ENCODE data around the gene EIF4E3.

The EIF4E3 gene

GRCh38 chr3:71725271-71725991, at the start of gene EIF4E3:
Gene EIF4E3 (minus strand): TSS chr3:71725402. CDS start chr3:71725367, 35 bp downstream.
- DNase-seq (ENCODE audit: low spot score): no peak

GRCh38 chr3:71771884-71772283, 46.7 kb upstream of the EIF4E3 start:
- no peak for DNase-seq (ENCODE audit: low spot score)

GRCh38 chr3:71771126-71771525, 45.9 kb upstream of the EIF4E3 start:
- no peak for DNase-seq (ENCODE audit: low spot score)

GRCh38 chr3:71763426-71763825, 38.2 kb upstream of the EIF4E3 start:
- no peak for DNase-seq (ENCODE audit: low spot score)

- no peak for DNase-seq (ENCODE audit: low spot score)
Observed at GRCh38 chr3:71760140-71760539, 34.9 kb upstream of the EIF4E3 start.

GRCh38 chr3:71759401-71759800, 34.2 kb upstream of the EIF4E3 start:
- no peak for DNase-seq (ENCODE audit: low spot score)

GRCh38 chr3:71758091-71758490, 32.9 kb upstream of the EIF4E3 start:
- no peak for DNase-seq (ENCODE audit: low spot score)

GRCh38 chr3:71754610-71755253, 29.5 kb upstream of the EIF4E3 start:
- DNase-seq (ENCODE audit: low spot score): no peak

- DNase-seq (ENCODE audit: low spot score): peak; percentile 7
Observed at GRCh38 chr3:71753701-71754609, 28.8 kb upstream of the EIF4E3 start, which contains the start of gene GPR27. Gene GPR27 (plus strand): TSS chr3:71753855. CDS start chr3:71754050, 195 bp downstream.

- DNase-seq (ENCODE audit: low spot score): no peak
Observed at GRCh38 chr3:71752831-71753700, 27.9 kb upstream of the EIF4E3 start.

- no peak for DNase-seq (ENCODE audit: low spot score)
Observed at GRCh38 chr3:71751602-71752001, 26.4 kb upstream of the EIF4E3 start.

- DNase-seq (ENCODE audit: low spot score): no peak
Observed at GRCh38 chr3:71744738-71745137, 19.5 kb upstream of the EIF4E3 start.

GRCh38 chr3:71742621-71743020, 17.4 kb upstream of the EIF4E3 start:
- no peak for DNase-seq (ENCODE audit: low spot score)

- DNase-seq (ENCODE audit: low spot score): no peak
Observed at GRCh38 chr3:71734881-71735280, 9.7 kb upstream of the EIF4E3 start.

- DNase-seq (ENCODE audit: low spot score): no peak
Observed at GRCh38 chr3:71733319-71733718, 8.1 kb upstream of the EIF4E3 start.

GRCh38 chr3:71732637-71733036, 7.4 kb upstream of the EIF4E3 start:
- no peak for DNase-seq (ENCODE audit: low spot score)

- no peak for DNase-seq (ENCODE audit: low spot score)
Observed at GRCh38 chr3:71728632-71729342, 3.6 kb upstream of the EIF4E3 start.

GRCh38 chr3:71726146-71726545, 944 bp upstream of the EIF4E3 start:
- no peak for DNase-seq (ENCODE audit: low spot score)

- DNase-seq (ENCODE audit: low spot score): peak; percentile 7
Observed at GRCh38 chr3:71724584-71725270, 475 bp downstream of the EIF4E3 start.

GRCh38 chr3:71724171-71724453, 1.1 kb downstream of the EIF4E3 start:
- no peak for DNase-seq (ENCODE audit: low spot score)
